Panc1 (cell line): Measurements from ENCODE around the gene ZDHHC13. TPM values are rescaled to one million over a fixed set of nuclear protein-coding genes. Genes with fewer than 3 reads are reported as not detected.

Experiments used
- ATAC-seq: fragments of 200-7000 bp; cut with Tn5 transposase; 2 replicates; pipeline ENCODE4 v1.9.1; 2020; ENCODE audit warnings: mild to moderate bottlenecking, moderate library complexity
- BruUV-seq: library from RNA; stranded (reverse); fragments of 400-500 nt; replicated peaks from 2 replicates; lab custom pipeline; 2021; lab: Mats Ljungman, UMichigan
- CTCF ChIA-PET: fragments of 300-600 bp; sonication (Branson Sonifier 250); formaldehyde crosslinking; loops from one replicate; lab custom pipeline; 2022; ENCODE audit warnings: antibody characterized with exemption; lab: Charles Lee
- POLR2A ChIA-PET: fragments of 300-600 bp; sonication (Branson Sonifier 250); formaldehyde crosslinking; loops from one replicate; lab custom pipeline; 2022; ENCODE audit warnings: antibody characterized with exemption; lab: Charles Lee
- DNase-seq: peaks from one replicate; pipeline ENCODE4 v3.0.0-alpha.2; 2010; ENCODE audit warnings: low read depth, low spot score
- H3K27ac ChIP-seq: 2 replicates; pipeline ENCODE4 v1.5.1; 2011; ENCODE audit warnings: mild to moderate bottlenecking, low read length, inconsistent platforms
- H3K27me3 ChIP-seq: fragments of 200-500 bp; sonication (Bioruptor generic); 2 replicates; pipeline ENCODE4 v1.6.0; 2014; ENCODE audit warnings: low read length, inconsistent platforms; ENCODE audit not compliant: control insufficient read depth, insufficient read depth
- H3K36me3 ChIP-seq: fragments of 200-500 bp; sonication (Bioruptor generic); 2 replicates; pipeline ENCODE4 v1.5.1; 2014; ENCODE audit warnings: inconsistent platforms, mild to moderate bottlenecking, low read length, moderate library complexity; ENCODE audit not compliant: control insufficient read depth, insufficient read depth
- H3K4me1 ChIP-seq: 2 replicates; pipeline ENCODE4 v1.5.1; 2011; ENCODE audit warnings: inconsistent platforms, mild to moderate bottlenecking, low read length, moderate library complexity; ENCODE audit not compliant: control insufficient read depth, insufficient read depth
- H3K4me3 ChIP-seq, 2 experiments: 2 replicates each; pipeline ENCODE4 v1.5.1; 2011 to 2012; ENCODE audit warnings: low read depth in 2 of 2, low read length in 2 of 2, mild to moderate bottlenecking in 2 of 2, inconsistent platforms in 1 of 2, moderate library complexity in 1 of 2
- H3K9me3 ChIP-seq: fragments of 200-500 bp; sonication (Bioruptor generic); 2 replicates; pipeline ENCODE4 v1.5.1; 2014; ENCODE audit warnings: low read depth, mild to moderate bottlenecking, inconsistent platforms, low read length, moderate library complexity; ENCODE audit not compliant: control insufficient read depth, insufficient read depth
- CTCF ChIP-seq: fragments of 450-650 bp; IDR thresholded peaks from 2 replicates; pipeline ENCODE4 v1.5.1; 2017; ENCODE audit warnings: mild to moderate bottlenecking
- POLR2AphosphoS5 ChIP-seq: IDR thresholded peaks from 2 replicates; pipeline ENCODE4 v1.6.1; 2012; ENCODE audit warnings: mild to moderate bottlenecking, low read depth, low read length, moderate library complexity
- REST ChIP-seq, 2 experiments: IDR thresholded peaks; 2 replicates each; pipeline ENCODE4 v1.6.1; 2011 to 2012; ENCODE audit warnings: low read depth in 2 of 2, control low read depth in 1 of 2, low read length in 1 of 2, mild to moderate bottlenecking in 1 of 2, moderate library complexity in 1 of 2; ENCODE audit not compliant: insufficient read depth in 1 of 2
- SIN3A ChIP-seq: IDR thresholded peaks from 2 replicates; pipeline ENCODE4 v1.6.1; 2012; ENCODE audit warnings: low read depth, mild to moderate bottlenecking, low read length, moderate library complexity, borderline replicate concordance; ENCODE audit not compliant: insufficient read depth
- TCF7L2 ChIP-seq: IDR thresholded peaks from 2 replicates; pipeline ENCODE4 v1.6.1; 2011; ENCODE audit warnings: mild to moderate bottlenecking, low read depth, low read length, inconsistent platforms
- in situ Hi-C: cut with HindIII; loops from 2 replicates; pipeline ENCODE4 v1.10.0; 2016; ENCODE audit warnings: low sequenced_read_pairs, low pct_unique_long_range_greater_than_20kb
- intact Hi-C: fragments of 100-400 bp; cut with micrococcal nuclease; formaldehyde crosslinking; loops from one replicate; pipeline ENCODE4 v1.10.0; 2022; ENCODE audit not compliant: unreplicated experiment
- total RNA-seq: library from RNA; stranded (reverse); gene quantifications from one replicate; pipeline ENCODE4 v1.2.1, GENCODE V29; 2021; ENCODE audit not compliant: unreplicated experiment

Gene ZDHHC13
- total RNA-seq, 1 experiment from 2014 or later: 24.3 TPM

GRCh38 chr11:19194620-19195308 is 77.8 kb downstream of the ZDHHC13 start:
- DNase-seq (no peak), ATAC-seq (no peak)
- TF ChIP-seq SIN3A: no peak
- no peak for TF ChIP-seq TCF7L2
- no peak for TF ChIP-seq CTCF
- TF ChIP-seq REST (IDR thresholded peaks at IDR 0.05; ENCODE audit: insufficient read depth in 1 of 2, low read depth in 2 of 2, low read length in 1 of 2): no peak
- TF ChIP-seq POLR2AphosphoS5: no peak
- in situ Hi-C loops: no loop called here
- POLR2A ChIA-PET: no interaction called here
- Histone ChIP-seq H3K27me3 (no peaks in the 10 kb centered on the region), H3K4me3 (no peak overlapping the region), H3K36me3 (no peaks in the 10 kb centered on the region), H3K27ac (no peak overlapping the region), H3K9me3 (no peaks in the 10 kb centered on the region), H3K4me1 (no peaks in the 10 kb centered on the region)
- no TSS peak for BruUV-seq
- intact Hi-C loops: no loop called here
- CTCF ChIA-PET: no interaction called here

GRCh38 chr11:19196432-19196831 is 79.5 kb downstream of the ZDHHC13 start:
- no peak overlapping the region for H3K4me3 ChIP-seq
- H3K36me3 ChIP-seq: no peaks in the 10 kb centered on the region
- 0 out of 2 replicates have a peak, but pooled peaks cover 6% of the 10 kb centered on the region for H3K4me1 ChIP-seq
- ChIA-PET POLR2A (no interaction called here), CTCF (interaction anchor here (0.6 kb wide), 1 partner anchor 707 kb away, joined by 3 read pairs; no protein-coding TSS in a partner anchor)
- H3K27me3 ChIP-seq: no peaks in the 10 kb centered on the region
- in situ Hi-C loops (no loop called here), intact Hi-C loops (no loop called here)
- no TSS peak for BruUV-seq
- H3K9me3 ChIP-seq: no peaks in the 10 kb centered on the region
- H3K27ac ChIP-seq: no peak overlapping the region
- ATAC-seq (no peak), DNase-seq (no peak)
- TF ChIP-seq TCF7L2 (no peak), SIN3A (no peak), REST (IDR thresholded peaks at IDR 0.05; ENCODE audit: insufficient read depth in 1 of 2, low read depth in 2 of 2, low read length in 1 of 2) (no peak), CTCF (no peak), POLR2AphosphoS5 (no peak)
